Measurements from ENCODE around the gene PPM1F. TPM values are rescaled to one million over a fixed set of nuclear protein-coding genes. Genes with fewer than 3 reads are reported as not detected.

Gene PPM1F
- total RNA-seq, 3 donors from 2014 or later, result 10.5 to 27.5 (median 14.8) TPM

DNA sequence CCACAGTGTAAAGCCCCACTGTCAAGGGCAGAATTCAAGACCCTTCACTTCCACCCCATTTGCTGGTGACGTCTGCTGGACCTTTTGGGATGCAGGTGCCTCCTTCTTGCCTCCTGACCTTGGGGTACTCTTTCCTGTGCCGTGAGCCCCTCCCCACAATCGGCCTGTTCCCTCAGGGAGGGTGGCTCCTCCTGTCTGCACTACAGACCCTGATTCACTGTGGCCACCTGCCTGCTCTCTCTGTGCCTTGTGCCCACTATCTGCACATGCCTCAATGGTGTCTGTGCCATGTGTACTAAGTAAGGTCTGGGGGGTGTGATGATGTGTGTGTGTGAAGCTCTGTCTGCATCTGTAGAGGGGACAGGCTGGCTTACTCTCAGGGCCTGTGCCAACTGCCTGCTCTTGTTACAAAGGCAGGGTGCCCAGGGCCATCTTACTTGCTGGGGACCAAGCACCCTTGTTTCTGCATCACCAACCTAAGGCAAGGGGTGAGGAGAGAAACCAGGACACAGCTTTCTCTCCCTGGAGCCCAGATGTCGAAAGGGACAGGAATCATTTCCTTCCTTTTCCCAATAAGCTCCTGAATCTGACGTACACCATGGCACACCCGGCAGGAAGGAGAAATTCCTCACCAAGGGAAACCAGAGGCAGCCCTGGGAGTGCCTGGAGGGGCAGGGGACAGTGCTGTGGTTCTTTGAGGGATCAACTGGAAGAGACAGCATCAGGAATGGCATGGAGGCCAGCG is 3.7 kb downstream of the PPM1F start:
- ATAC-seq (no peak), DNase-seq (no peak)
- intact Hi-C loops (cut with DNase I, micrococcal nuclease), result no loop called here
- Histone ChIP-seq H3K4me1 (ENCODE audit: low read depth) (peaks cover 8% of the 10 kb centered on the region), H3K36me3 (ENCODE audit: low read depth) (no peaks in the 10 kb centered on the region), H3K4me3 (no peak overlapping the region), H3K9me3 (no peaks in the 10 kb centered on the region)
- TF ChIP-seq CTCF (IDR thresholded peaks at IDR 0.05), result no peak

DNA sequence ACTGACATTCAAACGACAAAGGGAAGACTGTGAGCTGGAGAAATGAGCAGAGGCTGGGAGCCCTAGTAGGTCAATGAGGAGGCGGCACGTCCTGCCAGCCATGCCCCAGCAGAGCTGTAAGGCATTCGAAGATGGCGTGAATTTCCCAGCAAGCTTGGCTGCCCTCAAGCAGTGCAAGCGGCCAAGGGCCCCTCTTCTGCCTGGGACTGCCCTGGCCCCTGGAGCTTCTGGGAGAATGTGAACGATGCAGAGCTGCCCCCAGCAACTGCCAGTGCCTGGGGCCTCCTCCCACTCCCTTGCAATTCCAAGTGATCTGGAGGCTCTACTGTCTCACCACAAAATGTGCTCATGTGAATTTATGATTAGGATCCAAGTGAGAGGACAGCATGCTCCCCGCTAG is 4.3 kb downstream of the PPM1F start:
- ATAC-seq (no peak), DNase-seq (no peak)
- Histone ChIP-seq H3K9me3 (no peaks in the 10 kb centered on the region), H3K36me3 (ENCODE audit: low read depth) (no peaks in the 10 kb centered on the region), H3K4me3 (no peak overlapping the region), H3K4me1 (ENCODE audit: low read depth) (peaks cover 9% of the 10 kb centered on the region)
- no peak for TF ChIP-seq CTCF (IDR thresholded peaks at IDR 0.05)
- intact Hi-C loops (cut with DNase I, micrococcal nuclease), result no loop called here

DNA sequence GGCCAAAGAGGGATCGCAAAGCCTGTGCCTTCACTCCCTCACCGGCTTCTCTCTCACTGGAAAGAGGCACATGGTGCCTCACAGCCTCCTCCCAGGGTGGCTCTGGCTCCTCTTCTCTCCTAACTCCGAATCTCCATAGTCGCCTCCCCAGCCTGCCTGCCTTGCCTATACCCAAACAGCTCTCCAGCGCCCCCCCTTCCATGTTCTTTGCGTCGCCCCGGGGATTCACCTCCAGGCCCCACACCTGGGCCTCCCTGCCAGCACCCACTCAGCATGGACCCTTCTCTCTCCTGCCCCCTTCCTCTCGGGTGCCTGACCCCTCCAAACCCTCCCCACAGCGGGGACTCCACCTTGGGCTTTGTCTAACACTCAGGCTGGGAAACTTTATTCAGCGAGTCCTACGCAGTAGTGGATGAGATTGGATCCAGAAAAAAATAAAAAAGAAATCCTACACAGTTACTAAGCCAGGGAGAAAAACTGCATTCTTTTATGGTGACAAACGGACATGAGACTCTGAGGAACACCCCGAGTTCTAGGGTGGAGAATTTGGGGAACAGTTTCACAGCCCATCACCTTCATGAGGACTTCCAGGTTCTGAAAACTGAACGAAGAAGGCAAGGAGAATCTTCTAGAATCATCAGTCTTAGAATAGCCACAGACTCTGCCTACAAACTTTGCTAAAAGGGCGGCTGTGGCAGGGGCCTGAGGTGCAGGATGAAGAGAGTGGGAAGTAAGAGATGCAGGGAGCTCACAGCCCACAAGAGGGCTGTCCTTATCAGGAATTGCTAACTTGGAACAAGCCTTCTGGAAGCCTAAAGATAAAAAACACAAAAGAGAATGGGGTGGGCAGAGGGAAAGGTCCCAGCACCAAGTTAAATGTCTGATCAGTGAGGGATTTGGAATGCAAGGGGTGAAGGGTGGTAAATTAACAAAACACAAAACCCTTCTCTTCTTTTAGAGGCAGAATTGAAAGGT is 5.3 kb downstream of the PPM1F start:
- Histone ChIP-seq H3K36me3 (ENCODE audit: low read depth) (no peaks in the 10 kb centered on the region), H3K9me3 (no peaks in the 10 kb centered on the region), H3K4me1 (ENCODE audit: low read depth) (peaks cover 14% of the 10 kb centered on the region), H3K4me3 (no peak overlapping the region)
- ATAC-seq (no peak), DNase-seq (no peak)
- TF ChIP-seq CTCF (IDR thresholded peaks at IDR 0.05), result no peak
- intact Hi-C loops (cut with DNase I, micrococcal nuclease), result no loop called here

GRCh38 chr22:21946262-21946925 is 6.3 kb downstream of the PPM1F start:
- peaks cover 6% of the 10 kb centered on the region for H3K4me1 ChIP-seq (ENCODE audit: low read depth)

More at GRCh38 chr22:21946262-21946925, 6.3 kb downstream of the PPM1F start:
- no peaks in the 10 kb centered on the region for H3K9me3 ChIP-seq
- TF ChIP-seq CTCF (IDR thresholded peaks at IDR 0.05), result no peak
- H3K4me3 ChIP-seq, result no peak overlapping the region
- DNase-seq (no peak), ATAC-seq (no peak)
- intact Hi-C loops (cut with DNase I, micrococcal nuclease), result no loop called here
- no peaks in the 10 kb centered on the region for H3K36me3 ChIP-seq (ENCODE audit: low read depth)
